ENCODE results near the gene EIF4E2.
"Not testable (repeated sequence)": the region's sequence is repeated elsewhere in the genome, so short reads cannot be mapped to it uniquely, and the experiment has no call there.

EIF4E2 gene

GRCh38 chr2:232528746-232529460 lies 21.6 kb upstream of the EIF4E2 start:
- no peak overlapping the region for H3K4me3 ChIP-seq (ENCODE audit: insufficient read depth, low read depth, low read length)
- H3K27me3 ChIP-seq (ENCODE audit: control insufficient read depth, insufficient read depth, low read length, poor library complexity, severe bottlenecking) = peaks cover 18% of the 10 kb centered on the region
- no peaks in the 10 kb centered on the region for H3K4me1 ChIP-seq (ENCODE audit: control insufficient read depth, insufficient read depth, low read length)
- H3K9me3 ChIP-seq (ENCODE audit: control insufficient read depth, low read length) = no peaks in the 10 kb centered on the region
- H3K36me3 ChIP-seq (ENCODE audit: control insufficient read depth, insufficient read depth, low read length) = no peaks in the 10 kb centered on the region
- WGBS, 2 experiments = 88% methylated on average over 11 of the region's 11 CpGs
- H3K27ac ChIP-seq (ENCODE audit: insufficient read depth, low read depth, low read length, poor library complexity, severe bottlenecking) = no peak overlapping the region

GRCh38 chr2:232529806-232530547 lies 20.5 kb upstream of the EIF4E2 start:
- 94% methylated on average over 17 of the region's 17 CpGs for WGBS, 2 experiments
- H3K9me3 ChIP-seq (ENCODE audit: control insufficient read depth, low read length) = no peaks in the 10 kb centered on the region
- H3K36me3 ChIP-seq (ENCODE audit: control insufficient read depth, insufficient read depth, low read length) = no peaks in the 10 kb centered on the region
- no peaks in the 10 kb centered on the region for H3K4me1 ChIP-seq (ENCODE audit: control insufficient read depth, insufficient read depth, low read length)
- H3K4me3 ChIP-seq (ENCODE audit: insufficient read depth, low read depth, low read length) = no peak overlapping the region
- no peak overlapping the region for H3K27ac ChIP-seq (ENCODE audit: insufficient read depth, low read depth, low read length, poor library complexity, severe bottlenecking)
- peaks cover 7% of the 10 kb centered on the region for H3K27me3 ChIP-seq (ENCODE audit: control insufficient read depth, insufficient read depth, low read length, poor library complexity, severe bottlenecking)

GRCh38 chr2:232530626-232531260 lies 19.7 kb upstream of the EIF4E2 start:
- peaks cover 4% of the 10 kb centered on the region for H3K27me3 ChIP-seq (ENCODE audit: control insufficient read depth, insufficient read depth, low read length, poor library complexity, severe bottlenecking)
- H3K27ac ChIP-seq (ENCODE audit: insufficient read depth, low read depth, low read length, poor library complexity, severe bottlenecking) = no peak overlapping the region
- 83 to 85% methylated on average over 9 of the region's 9 CpGs for WGBS, 2 experiments
- no peaks in the 10 kb centered on the region for H3K9me3 ChIP-seq (ENCODE audit: control insufficient read depth, low read length)
- no peak overlapping the region for H3K4me3 ChIP-seq (ENCODE audit: insufficient read depth, low read depth, low read length)
- no peaks in the 10 kb centered on the region for H3K4me1 ChIP-seq (ENCODE audit: control insufficient read depth, insufficient read depth, low read length)
- H3K36me3 ChIP-seq (ENCODE audit: control insufficient read depth, insufficient read depth, low read length) = no peaks in the 10 kb centered on the region

GRCh38 chr2:232532419-232532818 lies 18.1 kb upstream of the EIF4E2 start:
- Histone ChIP-seq H3K27ac (ENCODE audit: insufficient read depth, low read depth, low read length, poor library complexity, severe bottlenecking) (no peak overlapping the region), H3K27me3 (ENCODE audit: control insufficient read depth, insufficient read depth, low read length, poor library complexity, severe bottlenecking) (peaks cover 4% of the 10 kb centered on the region), H3K4me1 (ENCODE audit: control insufficient read depth, insufficient read depth, low read length) (no peaks in the 10 kb centered on the region), H3K9me3 (ENCODE audit: control insufficient read depth, low read length) (no peaks in the 10 kb centered on the region), H3K36me3 (ENCODE audit: control insufficient read depth, insufficient read depth, low read length) (no peaks in the 10 kb centered on the region), H3K4me3 (ENCODE audit: insufficient read depth, low read depth, low read length) (no peak overlapping the region)
- WGBS, 2 experiments = 88 to 91% methylated on average over 9 of the region's 9 CpGs

GRCh38 chr2:232532821-232533220 lies 17.7 kb upstream of the EIF4E2 start:
- not testable (repeated sequence) for H3K9me3 ChIP-seq (ENCODE audit: control insufficient read depth, low read length); H3K36me3 ChIP-seq (ENCODE audit: control insufficient read depth, insufficient read depth, low read length); H3K4me3 ChIP-seq (ENCODE audit: insufficient read depth, low read depth, low read length); H3K27me3 ChIP-seq (ENCODE audit: control insufficient read depth, insufficient read depth, low read length, poor library complexity, severe bottlenecking); H3K4me1 ChIP-seq (ENCODE audit: control insufficient read depth, insufficient read depth, low read length); H3K27ac ChIP-seq (ENCODE audit: insufficient read depth, low read depth, low read length, poor library complexity, severe bottlenecking)
- 87 to 88% methylated on average over 7 of the region's 7 CpGs for whole genome bisulfite sequencing, 2 experiments

- 80 to 81% methylated on average over 13 of the region's 13 CpGs for WGBS, 2 experiments
- Histone ChIP-seq H3K9me3 (ENCODE audit: control insufficient read depth, low read length) (no peaks in the 10 kb centered on the region), H3K27me3 (ENCODE audit: control insufficient read depth, insufficient read depth, low read length, poor library complexity, severe bottlenecking) (no peaks in the 10 kb centered on the region), H3K4me3 (ENCODE audit: insufficient read depth, low read depth, low read length) (no peak overlapping the region), H3K27ac (ENCODE audit: insufficient read depth, low read depth, low read length, poor library complexity, severe bottlenecking) (no peak overlapping the region), H3K36me3 (ENCODE audit: control insufficient read depth, insufficient read depth, low read length) (no peaks in the 10 kb centered on the region), H3K4me1 (ENCODE audit: control insufficient read depth, insufficient read depth, low read length) (peaks cover 3% of the 10 kb centered on the region)
Measured at GRCh38 chr2:232533944-232534710, 16.4 kb upstream of the EIF4E2 start.

- WGBS, 2 experiments = 85% methylated on average over 14 of the region's 14 CpGs
- no peaks in the 10 kb centered on the region for H3K27me3 ChIP-seq (ENCODE audit: control insufficient read depth, insufficient read depth, low read length, poor library complexity, severe bottlenecking)
Measured at GRCh38 chr2:232534940-232535651, 15.4 kb upstream of the EIF4E2 start.

GRCh38 chr2:232535761-232536530 lies 14.5 kb upstream of the EIF4E2 start:
- WGBS, 2 experiments = 89 to 94% methylated on average over 5 of the region's 5 CpGs
- no peak overlapping the region for H3K27ac ChIP-seq (ENCODE audit: insufficient read depth, low read depth, low read length, poor library complexity, severe bottlenecking)
- no peaks in the 10 kb centered on the region for H3K9me3 ChIP-seq (ENCODE audit: control insufficient read depth, low read length)
- H3K36me3 ChIP-seq (ENCODE audit: control insufficient read depth, insufficient read depth, low read length) = no peaks in the 10 kb centered on the region
- peaks cover 14% of the 10 kb centered on the region for H3K4me1 ChIP-seq (ENCODE audit: control insufficient read depth, insufficient read depth, low read length)
- no peaks in the 10 kb centered on the region for H3K27me3 ChIP-seq (ENCODE audit: control insufficient read depth, insufficient read depth, low read length, poor library complexity, severe bottlenecking)
- H3K4me3 ChIP-seq (ENCODE audit: insufficient read depth, low read depth, low read length) = no peak overlapping the region

More at GRCh38 chr2:232534940-232535651, 15.4 kb upstream of the EIF4E2 start:
- peaks cover 13% of the 10 kb centered on the region for H3K4me1 ChIP-seq (ENCODE audit: control insufficient read depth, insufficient read depth, low read length)
- no peak overlapping the region for H3K4me3 ChIP-seq (ENCODE audit: insufficient read depth, low read depth, low read length)
- no peaks in the 10 kb centered on the region for H3K9me3 ChIP-seq (ENCODE audit: control insufficient read depth, low read length)
- H3K27ac ChIP-seq (ENCODE audit: insufficient read depth, low read depth, low read length, poor library complexity, severe bottlenecking) = no peak overlapping the region
- no peaks in the 10 kb centered on the region for H3K36me3 ChIP-seq (ENCODE audit: control insufficient read depth, insufficient read depth, low read length)

GRCh38 chr2:232537079-232537478 lies 13.4 kb upstream of the EIF4E2 start:
- 73 to 77% methylated on average over 5 of the region's 5 CpGs for WGBS, 2 experiments
- Histone ChIP-seq H3K27me3 (ENCODE audit: control insufficient read depth, insufficient read depth, low read length, poor library complexity, severe bottlenecking) (no peaks in the 10 kb centered on the region), H3K36me3 (ENCODE audit: control insufficient read depth, insufficient read depth, low read length) (no peaks in the 10 kb centered on the region), H3K4me1 (ENCODE audit: control insufficient read depth, insufficient read depth, low read length) (peaks cover 14% of the 10 kb centered on the region), H3K4me3 (ENCODE audit: insufficient read depth, low read depth, low read length) (no peak overlapping the region), H3K9me3 (ENCODE audit: control insufficient read depth, low read length) (no peaks in the 10 kb centered on the region), H3K27ac (ENCODE audit: insufficient read depth, low read depth, low read length, poor library complexity, severe bottlenecking) (no peak overlapping the region)
